GM12878 (cell line): ENCODE results near the gene PATL2. TPM values are rescaled to one million over a fixed set of nuclear protein-coding genes. Genes with fewer than 3 reads are reported as not detected.
A peak's percentile ranks its signal among the peaks of the same experiment; 100 is the strongest.

Experiments used
- ATAC-seq: fragments of 200-7000 bp; cut with Tn5 transposase; 3 replicates; pipeline ENCODE4 v1.9.1; 2020; ENCODE audit warnings: mild to moderate bottlenecking, moderate library complexity
- BruUV-seq: library from RNA; stranded (reverse); fragments of 400-500 nt; replicated peaks from 2 replicates; lab custom pipeline; 2021; lab: Mats Ljungman, UMichigan
- CTCF ChIA-PET: fragments of 300-600 bp; sonication (Branson Sonifier 250); formaldehyde crosslinking; extraction: SDS; loops from one replicate; lab custom pipeline; 2021; ENCODE audit warnings: inconsistent platforms; lab: Yijun Ruan, JAX
- POLR2A ChIA-PET: fragments of 350-600 bp; formaldehyde crosslinking; extraction: SDS; loops from one replicate; lab custom pipeline; 2021; ENCODE audit warnings: inconsistent platforms; lab: Charles Lee
- RAD21 ChIA-PET: fragments of 300-600 bp; sonication (Branson Sonifier 250); formaldehyde crosslinking; loops from one replicate; lab custom pipeline; 2023; ENCODE audit warnings: antibody characterized with exemption; ENCODE audit not compliant: unreplicated experiment; lab: Charles Lee
- SMC1A ChIA-PET: fragments of 300-600 bp; sonication (Branson Sonifier 250); formaldehyde crosslinking; loops from one replicate; lab custom pipeline; 2023; ENCODE audit not compliant: unreplicated experiment, uncharacterized antibody; lab: Charles Lee
- DNase-seq: peaks from one replicate; pipeline ENCODE4 v3.0.0-alpha.2; 2011; ENCODE audit warnings: low read depth, low spot score
- FAIRE-seq: peaks from 3 replicates; lab custom pipeline; 2011; peaks lifted over from hg19 to GRCh38; lab: Jason Lieb, UNC
- H2AFZ ChIP-seq: 2 replicates; pipeline ENCODE4 v1.6.0; 2011; ENCODE audit warnings: low read depth, low read length, control low read depth; ENCODE audit not compliant: control insufficient read depth
- H3K27ac ChIP-seq: 2 replicates; pipeline ENCODE4 v1.5.1; 2011; ENCODE audit warnings: control low read depth; ENCODE audit not compliant: control insufficient read depth, insufficient read depth
- H3K27me3 ChIP-seq, 2 experiments: replicated peaks in 1 of 2; 2 replicates each; pipeline versions ENCODE4 v1.6.0 to v1.6.1; 2011; ENCODE audit warnings: low read length in 1 of 2; ENCODE audit not compliant: control insufficient read depth in 2 of 2, insufficient read depth in 2 of 2
- H3K36me3 ChIP-seq, 2 experiments: 2 replicates each; pipeline ENCODE4 v1.5.1; 2011; ENCODE audit warnings: low read length in 1 of 2; ENCODE audit not compliant: control insufficient read depth in 2 of 2, insufficient read depth in 2 of 2
- H3K4me1 ChIP-seq: 2 replicates; pipeline ENCODE4 v1.6.1; 2011; ENCODE audit warnings: mild to moderate bottlenecking, low read length, moderate library complexity, mixed read lengths; ENCODE audit not compliant: control insufficient read depth, insufficient read depth
- H3K4me2 ChIP-seq: 2 replicates; pipeline ENCODE4 v1.6.0; 2011; ENCODE audit warnings: control low read depth; ENCODE audit not compliant: control insufficient read depth, insufficient read depth
- H3K4me3 ChIP-seq: fragments of 200-600 bp; sonication (generic); 2 replicates; pipeline ENCODE4 v1.5.1; 2016
- H3K79me2 ChIP-seq: 2 replicates; pipeline ENCODE4 v1.6.0; 2011; ENCODE audit warnings: low read length; ENCODE audit not compliant: control insufficient read depth, insufficient read depth
- H3K9ac ChIP-seq: 2 replicates; pipeline ENCODE4 v1.8.0; 2011; ENCODE audit warnings: low read length, control low read depth, mixed read lengths; ENCODE audit not compliant: control insufficient read depth, insufficient read depth
- H3K9me3 ChIP-seq: replicated peaks from 3 replicates; pipeline ENCODE4 v1.5.1; 2011; ENCODE audit warnings: mild to moderate bottlenecking, low read length; ENCODE audit not compliant: control insufficient read depth, insufficient read depth
- H4K20me1 ChIP-seq: 2 replicates; pipeline ENCODE4 v1.6.0; 2011; ENCODE audit not compliant: control insufficient read depth, insufficient read depth
- CHD2 ChIP-seq: IDR thresholded peaks from 2 replicates; pipeline ENCODE4 v1.6.1; 2011; ENCODE audit warnings: low read depth, low read length, improper control_type of control experiment, borderline replicate concordance
- E2F4 ChIP-seq: IDR thresholded peaks from 2 replicates; pipeline ENCODE4 v1.6.1; 2012; ENCODE audit warnings: low read depth, low read length, improper control_type of control experiment
- FOS ChIP-seq: IDR thresholded peaks from 3 replicates; pipeline ENCODE4 v1.6.1; 2011; ENCODE audit warnings: borderline replicate concordance; ENCODE audit not compliant: insufficient read length; ENCODE audit errors: extremely low read depth
- GABPA ChIP-seq: IDR thresholded peaks from 2 replicates; pipeline ENCODE4 v1.6.1; 2014; ENCODE audit warnings: antibody characterized with exemption, low read depth, mild to moderate bottlenecking, inconsistent platforms
- HDGF ChIP-seq: fragments of 450-650 bp; IDR thresholded peaks from 2 replicates; pipeline ENCODE4 v1.6.1; 2016; ENCODE audit warnings: antibody characterized with exemption
- HSF1 ChIP-seq: fragments of 150-350 bp; IDR thresholded peaks from 2 replicates; pipeline ENCODE4 v1.6.1; 2014; ENCODE audit warnings: mild to moderate bottlenecking, low read depth, low read length
- IRF4 ChIP-seq: IDR thresholded peaks from 2 replicates; pipeline ENCODE4 v1.6.1; 2011; ENCODE audit warnings: low read depth, low read length
- RAD51 ChIP-seq: fragments of 450-650 bp; IDR thresholded peaks from 2 replicates; pipeline ENCODE4 v1.6.1; 2016; ENCODE audit warnings: moderate library complexity, mild to moderate bottlenecking, inconsistent platforms
- RELB ChIP-seq: fragments of 450-650 bp; IDR thresholded peaks from 2 replicates; pipeline ENCODE4 v1.6.1; 2017; ENCODE audit warnings: low read depth, mild to moderate bottlenecking, moderate library complexity
- SMAD5 ChIP-seq: IDR thresholded peaks from 2 replicates; pipeline ENCODE4 v1.6.1; 2016; ENCODE audit warnings: antibody characterized with exemption, low read depth
- SP1 ChIP-seq: IDR thresholded peaks from one replicate; pipeline ENCODE4 v1.6.1; 2011; ENCODE audit warnings: low read depth, low read length
- TCF12 ChIP-seq: IDR thresholded peaks from 2 replicates; pipeline ENCODE4 v1.6.1; 2011; ENCODE audit warnings: low read depth, mild to moderate bottlenecking, low read length
- ZSCAN29 ChIP-seq: fragments of 450-650 bp; IDR thresholded peaks from 2 replicates; pipeline ENCODE4 v1.6.1; 2017; ENCODE audit warnings: mild to moderate bottlenecking, moderate library complexity
- ZZZ3 ChIP-seq: IDR thresholded peaks from 2 replicates; pipeline ENCODE4 v1.6.1; 2011; ENCODE audit warnings: low read depth; ENCODE audit not compliant: control insufficient read depth, insufficient read length
- WGBS: methylation state at CpG from one replicate; pipeline ENCODE4 v1.1.6; 2016; ENCODE audit warnings: low lambda C conversion rate; ENCODE audit not compliant: insufficient replicate concordance, insufficient coverage; ENCODE audit errors: missing lambda C conversion rate; 5-methylcytosine and 5-hydroxymethylcytosine counted together
- in situ Hi-C: fragments of 300-500 bp; cut with MboI; formaldehyde crosslinking; loops from 9 replicates; pipeline ENCODE4 v1.14.3; 2018; ENCODE audit warnings: mixed read lengths
- intact Hi-C: fragments of 100-400 bp; cut with micrococcal nuclease; formaldehyde crosslinking; loops from one replicate; pipeline ENCODE4 v1.14.2; 2022; ENCODE audit not compliant: unreplicated experiment
- polyA plus RNA-seq, 11 experiments: library from polyadenylated mRNA; depleted of rRNA in 4 of 11; unstranded in 6 of 11; stranded (reverse) in 5 of 11; fragments of >200 nt; fragmentation: Nextera tagmentation in 4 of 11; fragmentation: Illumina TruSeq in 1 of 11; extraction: Ambion mirVana in 4 of 11; extraction: Trizol in 1 of 11; gene quantifications; 1 replicate in 1 of 11; 2 replicates in 10 of 11; pipeline versions ENCODE4 v1.2.1 to v1.2.3, GENCODE V29; 2011 to 2016; ENCODE audit warnings: inconsistent platforms in 2 of 11, missing spikeins in 2 of 11, low read depth in 1 of 11
- total RNA-seq, 4 experiments: library from RNA; depleted of rRNA in 3 of 4; stranded (reverse); fragments of >200 nt in 3 of 4; fragmentation: Illumina TruSeq in 1 of 4; extraction: Trizol in 1 of 4; gene quantifications; 2 replicates each; pipeline versions ENCODE4 v1.2.1 to v1.2.3, GENCODE V29; 2013 to 2021

Gene PATL2
- total and polyA plus RNA-seq, 10 of the 15 experiments (the other 5 are each of a cell fraction or from before 2014, with no cell fraction given), result 4.2 to 16.2 (median 12.1) TPM

GRCh38 chr15:44734839-44735481 is 23.8 kb upstream of the PATL2 start (continued):
- TF ChIP-seq RELB, result no peak
- TF ChIP-seq SMAD5, result no peak
- TF ChIP-seq HDGF, result peak; percentile 58; the same call in 1 of the 2 replicates
- 0 out of 2 replicates have a peak, but pooled peaks have one; percentile 12 for TF ChIP-seq RAD51
- no peak for TF ChIP-seq ZZZ3
- no peak for TF ChIP-seq IRF4

GRCh38 chr15:44729408-44730127 is 18.4 kb upstream of the PATL2 start:
- ChIA-PET SMC1A (interaction anchor here (0.8 to 16.1 kb wide), 8 partner anchors 7 to 69 kb away, joined by 3 to 637 read pairs (median 7); partner anchors contain the start of genes B2M, PATL2, SPG11 and TRIM69), CTCF (interaction anchor here (0.6 to 9.8 kb wide), 8 partner anchors 8 to 142 kb away, joined by 3 to 454 read pairs (median 34); partner anchors contain the start of genes B2M, PATL2, SPG11 and TRIM69), RAD21 (interaction anchor here (1.0 to 19.7 kb wide), 6 partner anchors 7 to 153 kb away, joined by 4 to 680 read pairs (median 55); partner anchors contain the start of genes B2M, PATL2, SPG11 and TRIM69), POLR2A (interaction anchor here (1.0 to 24.8 kb wide), 7 partner anchors 3 to 187 kb away, joined by 3 to 718 read pairs (median 15); partner anchors contain the start of genes B2M, PATL2, SPG11 and TRIM69)
- Histone ChIP-seq H2AFZ (no peak overlapping the region; the same call in 1 of the 2 replicates), H3K27me3 (no peaks in the 10 kb centered on the region), H3K4me2 (peak overlapping the region; percentile 61), H3K27ac (peak overlapping the region; percentile 99), H4K20me1 (no peaks in the 10 kb centered on the region), H3K79me2 (peaks cover 85% of the 10 kb centered on the region), H3K9ac (peak overlapping the region; percentile 100), H3K4me3 (peak overlapping the region; percentile 96), H3K36me3 (peaks cover 0 to 14% of the 10 kb centered on the region in 2 experiments; a peak in 3 of 4 replicates), H3K9me3 (no peaks in the 10 kb centered on the region), H3K4me1 (peaks cover 36% of the 10 kb centered on the region)
- in situ Hi-C loops (loop anchor here (10.0 kb wide), 1 partner anchor 935 kb away; the partner anchor contains the start of gene SERF2), intact Hi-C loops (no loop called here)
- 2% methylated on average over 21 of the region's 21 CpGs for WGBS
- DNase-seq, result no peak
- BruUV-seq, result TSS peak; percentile 75
- peak; percentile 17 for ATAC-seq
- FAIRE-seq, result no peak
- TF ChIP-seq FOS (no peak), TCF12 (0 out of 2 replicates have a peak, but pooled peaks have one; percentile 21), CHD2 (no peak), GABPA (no peak), HSF1 (no peak), SP1 (no peak), ZSCAN29 (no peak), E2F4 (no peak)
